SK-N-SH (cell line): ENCODE measurements around the gene SMC2. TPM values are rescaled to one million over a fixed set of nuclear protein-coding genes. Genes with fewer than 3 reads are reported as not detected.

ENCODE experiments used
- CTCF ChIA-PET: fragments of 300-600, 350-600 bp; formaldehyde crosslinking; extraction: SDS; loops from one replicate; lab custom pipeline; 2021; lab: Yijun Ruan, JAX
- POLR2A ChIA-PET: fragments of 350-600 bp; sonication (Branson Sonifier 250); formaldehyde crosslinking; extraction: SDS; loops from one replicate; lab custom pipeline; 2020; ENCODE audit warnings: antibody characterized with exemption, inconsistent platforms; lab: Yijun Ruan, JAX
- DNase-seq: peaks from one replicate; pipeline ENCODE4 v3.0.0; 2012
- H2AFZ ChIP-seq: fragments of 200-600 bp; sonication (generic); 2 replicates; pipeline ENCODE4 v1.8.1; 2016; ENCODE audit warnings: antibody characterized with exemption, mild to moderate bottlenecking, low read depth
- H3F3A ChIP-seq: fragments of 200-600 bp; sonication (generic); replicated peaks from 2 replicates; pipeline ENCODE3; 2016; ENCODE audit warnings: antibody characterized with exemption, mild to moderate bottlenecking; ENCODE audit not compliant: insufficient read depth
- H3K27ac ChIP-seq, 2 experiments: fragments of 200-500 bp in 1 of 2; fragments of 200-600 bp in 1 of 2; sonication (Bioruptor generic) in 1 of 2; sonication (generic), shearing (Covaris generic) in 1 of 2; 2 replicates each; pipeline versions ENCODE4 v1.5.1 to v1.6.1; 2014 to 2016; ENCODE audit warnings: low read depth in 2 of 2, inconsistent platforms in 1 of 2, low read length in 1 of 2, mild to moderate bottlenecking in 1 of 2, mixed read lengths in 1 of 2
- H3K27me3 ChIP-seq: fragments of 200-600 bp; sonication (generic), shearing (Covaris generic); 2 replicates; pipeline ENCODE4 v1.6.1; 2016; ENCODE audit warnings: mixed run types; ENCODE audit not compliant: insufficient read depth
- H3K36me3 ChIP-seq, 2 experiments: fragments of 200-500 bp in 1 of 2; fragments of 200-600 bp in 1 of 2; sonication (Bioruptor generic) in 1 of 2; sonication (generic) in 1 of 2; replicated peaks in 1 of 2; 2 replicates each; pipeline versions ENCODE3 to v1.5.1; 2014 to 2016; ENCODE audit warnings: low read length in 1 of 2, mild to moderate bottlenecking in 1 of 2; ENCODE audit not compliant: insufficient read depth in 2 of 2, control insufficient read depth in 1 of 2
- H3K4me1 ChIP-seq, 2 experiments: fragments of 200-500 bp in 1 of 2; fragments of 200-600 bp in 1 of 2; sonication (Bioruptor generic) in 1 of 2; sonication (generic), shearing (Covaris generic) in 1 of 2; 2 replicates each; pipeline versions ENCODE4 v1.5.1 to v1.6.1; 2014 to 2016; ENCODE audit warnings: low read depth in 1 of 2, low read length in 1 of 2, mixed run types in 1 of 2; ENCODE audit not compliant: insufficient read depth in 2 of 2, control insufficient read depth in 1 of 2
- H3K4me2 ChIP-seq: fragments of 200-600 bp; sonication (generic), shearing (Covaris generic); 2 replicates; pipeline ENCODE4 v1.6.1; 2017; ENCODE audit warnings: mixed run types
- H3K4me3 ChIP-seq, 2 experiments: fragments of 200-500 bp in 1 of 2; fragments of 200-600 bp in 1 of 2; sonication (Bioruptor generic) in 1 of 2; sonication (generic), shearing (Covaris generic) in 1 of 2; 2 replicates each; pipeline versions ENCODE4 v1.5.1 to v1.8.1; 2014 to 2016; ENCODE audit warnings: low read depth in 2 of 2, inconsistent platforms in 1 of 2, low read length in 1 of 2, mild to moderate bottlenecking in 1 of 2, mixed read lengths in 1 of 2, moderate library complexity in 1 of 2
- H3K79me2 ChIP-seq: fragments of 200-600 bp; sonication (generic); 2 replicates; pipeline ENCODE4 v1.8.1; 2017; ENCODE audit warnings: mild to moderate bottlenecking; ENCODE audit not compliant: insufficient read depth
- H3K9ac ChIP-seq: fragments of 200-600 bp; sonication (generic); 2 replicates; pipeline ENCODE4 v1.6.1; 2017; ENCODE audit warnings: mixed run types
- H3K9me2 ChIP-seq: fragments of 200-600 bp; sonication (generic); 2 replicates; pipeline ENCODE4 v1.6.1; 2017; ENCODE audit warnings: mixed run types
- H3K9me3 ChIP-seq: fragments of 200-600 bp; sonication (generic); 2 replicates; pipeline ENCODE4 v1.6.1; 2017; ENCODE audit warnings: mixed run types, mild to moderate bottlenecking, moderate library complexity
- H4K20me1 ChIP-seq: fragments of 200-600 bp; sonication (generic); 2 replicates; pipeline ENCODE4 v1.6.1; 2017; ENCODE audit warnings: mild to moderate bottlenecking, mixed run types; ENCODE audit not compliant: insufficient read depth
- CHD2 ChIP-seq: fragments of 150-350 bp; IDR thresholded peaks from 2 replicates; pipeline ENCODE4 v1.6.1; 2018; ENCODE audit warnings: low read length; ENCODE audit not compliant: partially characterized antibody
- ELF1 ChIP-seq: IDR thresholded peaks from 2 replicates; pipeline ENCODE4 v1.4.0; 2012
- EP300 ChIP-seq, 2 experiments: IDR thresholded peaks; 2 replicates each; pipeline versions ENCODE4 v1.4.0 to v1.6.1; 2012; ENCODE audit warnings: borderline replicate concordance in 1 of 2, low read depth in 1 of 2, low read length in 1 of 2
- FOXJ3 ChIP-seq: sonication (generic); formaldehyde crosslinking; IDR thresholded peaks from 2 replicates; pipeline ENCODE4 v1.5.1; 2020; ENCODE audit warnings: mild to moderate bottlenecking, missing genetic modification reagents
- GABPA ChIP-seq: IDR thresholded peaks from 2 replicates; pipeline ENCODE4 v1.4.0; 2012; ENCODE audit warnings: low read depth, mild to moderate bottlenecking
- MAX ChIP-seq: IDR thresholded peaks from 2 replicates; pipeline ENCODE4 v1.4.0; 2012; ENCODE audit warnings: low read depth
- MXI1 ChIP-seq: IDR thresholded peaks from 2 replicates; pipeline ENCODE4 v1.6.1; 2012; ENCODE audit warnings: mild to moderate bottlenecking, low read depth, low read length, improper control_type of control experiment
- POLR2AphosphoS5 ChIP-seq: IDR thresholded peaks from 2 replicates; pipeline ENCODE4 v1.6.1; 2012; ENCODE audit warnings: low read depth, low read length
- RCOR1 ChIP-seq: fragments of 150-350 bp; IDR thresholded peaks from 2 replicates; pipeline ENCODE4 v1.6.1; 2017; ENCODE audit warnings: antibody characterized with exemption, low read length
- REST ChIP-seq: IDR thresholded peaks from 2 replicates; pipeline ENCODE4 v1.6.1; 2012; ENCODE audit warnings: mild to moderate bottlenecking, low read depth, low read length, moderate library complexity
- RFX5 ChIP-seq: IDR thresholded peaks from 2 replicates; pipeline ENCODE4 v1.6.1; 2012; ENCODE audit warnings: mild to moderate bottlenecking, improper control_type of control experiment, low read length
- SIN3A ChIP-seq: IDR thresholded peaks from 2 replicates; pipeline ENCODE4 v1.6.1; 2012; ENCODE audit warnings: low read depth, mild to moderate bottlenecking, low read length, moderate library complexity, borderline replicate concordance
- TAF1 ChIP-seq: IDR thresholded peaks from 2 replicates; pipeline ENCODE4 v1.6.1; 2012; ENCODE audit warnings: low read depth, mild to moderate bottlenecking, low read length, moderate library complexity, borderline replicate concordance
- TEAD4 ChIP-seq: IDR thresholded peaks from 2 replicates; pipeline ENCODE4 v1.4.0; 2012; ENCODE audit warnings: mild to moderate bottlenecking, borderline replicate concordance; ENCODE audit not compliant: insufficient read depth
- YY1 ChIP-seq: IDR thresholded peaks from 2 replicates; pipeline ENCODE4 v1.4.0; 2012; ENCODE audit warnings: low read depth, mild to moderate bottlenecking
- WGBS: methylation state at CpG from one replicate; pipeline ENCODE4 v1.1.6; 2017; ENCODE audit warnings: low lambda C conversion rate; 5-methylcytosine and 5-hydroxymethylcytosine counted together
- polyA plus RNA-seq, 3 experiments: library from polyadenylated mRNA; depleted of rRNA; stranded (reverse); fragments of >200 nt; gene quantifications; 2 replicates each; pipeline ENCODE4 v1.2.3, GENCODE V29; 2012

Gene SMC2
- polyA plus RNA-seq (2012; rRNA removed): 3.7 and 4.3 TPM in 2 replicates
- 5.5 and 6.8 TPM in 2 replicates for polyA plus RNA-seq (2012; cell fraction: cytosol; rRNA removed)
- polyA plus RNA-seq (2012; cell fraction: nucleus; rRNA removed): 3.1 and 4.4 TPM in 2 replicates

- ChIA-PET POLR2A (no interaction called here), CTCF (interaction anchor here (1.8 kb wide), 1 partner anchor 17 kb away, joined by 5 read pairs; no protein-coding TSS in a partner anchor)
- H3K27me3 ChIP-seq: no peaks in the 10 kb centered on the region
- WGBS: under 1% methylated on average over 36 of the region's 58 CpGs
- no peaks in the 10 kb centered on the region for H3K9me2 ChIP-seq
- peak within 1 kb of the TSS; percentile 86 for H2AFZ ChIP-seq
- peak within 1 kb of the TSS; percentile 87 for H3K4me2 ChIP-seq
- peak within 1 kb of the TSS; percentile 90 to 97 for H3K27ac ChIP-seq
- H3K9ac ChIP-seq: peak within 1 kb of the TSS; percentile 91
- peak; percentile 91 for DNase-seq
- H3K4me1 ChIP-seq: peaks cover 9 to 17% of the 10 kb centered on the region in 2 experiments; a peak in 3 of 4 replicates
- H3K36me3 ChIP-seq: peaks cover 5 to 9% of the 10 kb centered on the region in 2 experiments
- H3K9me3 ChIP-seq: no peaks in the 10 kb centered on the region
- TF ChIP-seq TAF1 (peak; percentile 89), ELF1 (peak; percentile 72), FOXJ3 (CRISPR knock-in tag) (no peak), GABPA (peak; percentile 61), CHD2 (peak; percentile 10), RFX5 (no peak), REST (peak; percentile 27; the same call in 1 of the 2 replicates), MXI1 (peak; percentile 98), EP300 (IDR thresholded peaks at IDR 0.05; ENCODE audit: borderline replicate concordance in 1 of 2, low read depth in 1 of 2, low read length in 1 of 2) (no peak), YY1 (peak; percentile 79; the same call in 1 of the 2 replicates), POLR2AphosphoS5 (peak; percentile 97), SIN3A (peak; percentile 97), RCOR1 (no peak), MAX (peak; percentile 79), TEAD4 (no peak)
- no peaks in the 10 kb centered on the region for H4K20me1 ChIP-seq
- H3K4me3 ChIP-seq: peak within 1 kb of the TSS; percentile 83 to 86
- H3K79me2 ChIP-seq: peaks cover 45% of the 10 kb centered on the region
- peaks cover 8% of the 10 kb centered on the region for H3F3A ChIP-seq
Observed at GRCh38 chr9:104093647-104094533, at the start of gene SMC2. SMC2 (plus strand) TSS chr9:104094309; CDS start chr9:104095385, 1,076 bp downstream.
